ENCODE results near the gene RAPGEF6.
"Not testable (repeated sequence)": the region's sequence is repeated elsewhere in the genome, so short reads cannot be mapped to it uniquely, and the experiment has no call there.

RAPGEF6 gene

DNA sequence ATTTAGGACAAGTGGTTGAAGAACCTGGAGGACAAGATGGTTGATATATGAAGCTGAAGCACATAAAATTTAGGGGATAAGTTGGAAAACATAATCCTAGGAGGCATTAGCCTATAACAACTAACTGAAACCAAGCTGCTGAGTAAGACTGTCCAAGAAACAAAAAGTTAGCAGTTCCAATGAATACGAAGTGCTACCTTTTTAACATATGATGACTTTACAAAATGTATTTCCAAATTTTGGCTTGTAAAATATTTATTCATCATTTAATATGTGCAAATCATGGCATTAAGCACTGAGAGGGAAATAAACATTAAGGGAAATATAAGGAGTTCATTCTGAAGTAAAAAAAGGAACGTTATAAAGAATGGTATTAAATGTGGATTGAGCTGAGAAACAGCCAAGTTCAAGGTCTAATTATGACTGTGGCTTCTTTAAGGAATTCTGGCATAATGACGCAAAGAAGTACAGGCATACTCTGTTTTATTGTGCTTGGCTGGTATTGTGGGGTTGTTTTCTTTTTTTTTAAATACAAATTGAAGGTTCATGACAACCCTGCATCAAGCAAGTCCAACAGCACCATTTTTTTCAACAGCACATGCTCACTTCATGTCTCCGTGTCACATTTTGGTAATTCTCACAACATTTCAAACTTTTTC, 7.7 kb downstream of the RAPGEF6 start:
- TF ChIP-seq CTCF (IDR thresholded peaks at IDR 0.05; ENCODE audit: low read depth, low read length) (no peak), EZH2phosphoT487 (IDR thresholded peaks at IDR 0.05; ENCODE audit: low read depth) (no peak)
- H3K27me3 ChIP-seq (ENCODE audit: low read depth, low read length): no peaks in the 10 kb centered on the region
- H3K9ac ChIP-seq (ENCODE audit: low read length): no peak overlapping the region
- H2AFZ ChIP-seq (ENCODE audit: low read depth, low read length): no peak overlapping the region
- peaks cover 84% of the 10 kb centered on the region for H4K20me1 ChIP-seq (ENCODE audit: insufficient read depth, low read length)
- no peak overlapping the region for H3K4me3 ChIP-seq (ENCODE audit: low read length)
- peaks cover 3% of the 10 kb centered on the region for H3K36me3 ChIP-seq (replicated peaks; ENCODE audit: low read depth, low read length)
- peaks cover 7% of the 10 kb centered on the region for H3K4me1 ChIP-seq (ENCODE audit: low read length)
- no peak overlapping the region for H3K4me2 ChIP-seq (ENCODE audit: low read length)
- H3K79me2 ChIP-seq (ENCODE audit: low read length): peaks cover 99% of the 10 kb centered on the region
- H3K27ac ChIP-seq (ENCODE audit: low read length): no peak overlapping the region
- H3K9me3 ChIP-seq (ENCODE audit: insufficient read depth, low read length): no peaks in the 10 kb centered on the region

DNA sequence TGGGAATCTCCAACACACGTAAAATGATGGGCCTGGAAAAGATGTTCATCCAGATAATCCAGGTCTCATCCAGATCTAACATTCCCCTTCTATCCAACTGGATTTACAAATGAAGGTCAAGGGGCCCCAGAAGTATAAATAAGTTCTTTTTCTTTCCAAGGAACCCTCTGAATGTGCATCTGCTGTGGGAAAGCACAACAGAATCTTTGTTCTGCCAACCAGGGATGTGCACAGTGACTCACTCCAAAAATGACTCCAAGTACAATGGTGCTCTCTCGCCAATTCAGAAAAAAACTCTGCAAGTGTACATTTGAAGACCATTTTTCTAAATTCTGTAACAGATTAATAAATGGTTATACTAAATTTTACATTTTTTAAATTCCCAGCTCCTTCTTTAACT, 12.4 kb downstream of the RAPGEF6 start:
- H4K20me1 ChIP-seq (ENCODE audit: insufficient read depth, low read length): peaks cover 83% of the 10 kb centered on the region
- peaks cover 99% of the 10 kb centered on the region for H3K79me2 ChIP-seq (ENCODE audit: low read length)
- H3K36me3 ChIP-seq (replicated peaks; ENCODE audit: low read depth, low read length): no peaks in the 10 kb centered on the region
- H3K4me2 ChIP-seq (ENCODE audit: low read length): no peak overlapping the region
- H3K4me1 ChIP-seq (ENCODE audit: low read length): no peaks in the 10 kb centered on the region
- TF ChIP-seq CTCF (IDR thresholded peaks at IDR 0.05; ENCODE audit: low read depth, low read length): no peak
- TF ChIP-seq EZH2phosphoT487 (IDR thresholded peaks at IDR 0.05; ENCODE audit: low read depth): no peak
- H2AFZ ChIP-seq (ENCODE audit: low read depth, low read length): no peak overlapping the region
- no peaks in the 10 kb centered on the region for H3K27me3 ChIP-seq (ENCODE audit: low read depth, low read length)
- no peak overlapping the region for H3K27ac ChIP-seq (ENCODE audit: low read length)
- no peak overlapping the region for H3K9ac ChIP-seq (ENCODE audit: low read length)
- H3K9me3 ChIP-seq (ENCODE audit: insufficient read depth, low read length): no peaks in the 10 kb centered on the region
- no peak overlapping the region for H3K4me3 ChIP-seq (ENCODE audit: low read length)

DNA sequence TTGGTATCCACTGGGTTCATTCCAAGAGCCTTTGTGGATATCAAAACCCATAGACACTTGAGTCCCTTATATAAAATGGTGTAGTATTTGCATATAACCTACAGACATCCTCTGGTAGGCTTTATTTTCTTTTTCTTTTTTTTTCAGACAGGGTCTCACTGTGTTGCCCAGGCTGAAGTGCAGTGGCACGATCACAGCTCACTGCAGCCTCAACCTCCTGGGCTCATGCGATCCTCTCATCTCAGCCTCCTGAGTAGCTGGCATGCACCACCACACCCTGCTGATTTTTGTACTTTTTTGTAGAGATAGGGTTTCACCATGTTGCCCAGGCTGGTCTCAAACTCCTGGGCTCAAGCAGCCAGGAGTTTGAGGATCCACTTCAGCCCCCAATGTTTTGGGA, 13.9 kb downstream of the RAPGEF6 start:
- H2AFZ ChIP-seq (ENCODE audit: low read depth, low read length); H3K27ac ChIP-seq (ENCODE audit: low read length); H3K27me3 ChIP-seq (ENCODE audit: low read depth, low read length); H3K9ac ChIP-seq (ENCODE audit: low read length); H3K9me3 ChIP-seq (ENCODE audit: insufficient read depth, low read length); H3K4me2 ChIP-seq (ENCODE audit: low read length); H3K36me3 ChIP-seq (replicated peaks; ENCODE audit: low read depth, low read length); H3K4me1 ChIP-seq (ENCODE audit: low read length); H3K4me3 ChIP-seq (ENCODE audit: low read length): not testable (repeated sequence)
- Histone ChIP-seq H3K79me2 (ENCODE audit: low read length) (peaks cover 99% of the 10 kb centered on the region), H4K20me1 (ENCODE audit: insufficient read depth, low read length) (peaks cover 79% of the 10 kb centered on the region)

GRCh38 chr5:131619102-131619501, 15.9 kb downstream of the RAPGEF6 start:
- TF ChIP-seq CTCF (IDR thresholded peaks at IDR 0.05; ENCODE audit: low read depth, low read length): no peak
- no peak for TF ChIP-seq EZH2phosphoT487 (IDR thresholded peaks at IDR 0.05; ENCODE audit: low read depth)

More at GRCh38 chr5:131619102-131619501, 15.9 kb downstream of the RAPGEF6 start:
- H3K79me2 ChIP-seq (ENCODE audit: low read length): peaks cover 100% of the 10 kb centered on the region
- H3K36me3 ChIP-seq (replicated peaks; ENCODE audit: low read depth, low read length): peaks cover 7% of the 10 kb centered on the region
- no peak overlapping the region for H3K4me3 ChIP-seq (ENCODE audit: low read length)
- H4K20me1 ChIP-seq (ENCODE audit: insufficient read depth, low read length): peaks cover 83% of the 10 kb centered on the region
- H3K4me2 ChIP-seq (ENCODE audit: low read length): no peak overlapping the region
- no peaks in the 10 kb centered on the region for H3K27me3 ChIP-seq (ENCODE audit: low read depth, low read length)
- H3K9ac ChIP-seq (ENCODE audit: low read length): no peak overlapping the region
- H3K9me3 ChIP-seq (ENCODE audit: insufficient read depth, low read length): no peaks in the 10 kb centered on the region
- H3K4me1 ChIP-seq (ENCODE audit: low read length): no peaks in the 10 kb centered on the region
- no peak overlapping the region for H3K27ac ChIP-seq (ENCODE audit: low read length)
- H2AFZ ChIP-seq (ENCODE audit: low read depth, low read length): no peak overlapping the region
